Measurements from ENCODE around the gene ASB14.
"Not testable (repeated sequence)": the region's sequence is repeated elsewhere in the genome, so short reads cannot be mapped to it uniquely, and the experiment has no call there.

Gene ASB14

GRCh38 chr3:57331078-57331610, 38.7 kb upstream of the ASB14 start:
- Histone ChIP-seq H3K9me3 (ENCODE audit: control insufficient read depth, insufficient read depth, low read length) (no peaks in the 10 kb centered on the region), H3K79me2 (ENCODE audit: control insufficient read depth, low read length) (no peaks in the 10 kb centered on the region), H3K36me3 (ENCODE audit: control insufficient read depth, low read length) (no peaks in the 10 kb centered on the region), H3K4me2 (ENCODE audit: low read length) (no peak overlapping the region), H3K27ac (ENCODE audit: low read depth, low read length) (no peak overlapping the region), H3K4me1 (ENCODE audit: control insufficient read depth, low read length) (no peaks in the 10 kb centered on the region), H3K4me3 (ENCODE audit: low read length) (no peak overlapping the region), H3K27me3 (ENCODE audit: control insufficient read depth, low read length) (peaks cover 9% of the 10 kb centered on the region), H3K9me2 (replicated peaks; ENCODE audit: control insufficient read depth, low read length) (no peaks in the 10 kb centered on the region), H3F3A (ENCODE audit: control insufficient read depth, insufficient read depth) (no peaks in the 10 kb centered on the region), H4K20me1 (ENCODE audit: control insufficient read depth, insufficient read depth, low read depth, low read length) (no peaks in the 10 kb centered on the region)
- TF ChIP-seq CTCF (IDR thresholded peaks at IDR 0.05; ENCODE audit: low read depth, low read length, poor library complexity, severe bottlenecking), result no peak
- no peak for TF ChIP-seq EZH2phosphoT487 (IDR thresholded peaks at IDR 0.05; ENCODE audit: borderline replicate concordance, low read length)

- not testable (repeated sequence) for H3K4me1 ChIP-seq (ENCODE audit: control insufficient read depth, low read length); H3K9me2 ChIP-seq (replicated peaks; ENCODE audit: control insufficient read depth, low read length); H3K27ac ChIP-seq (ENCODE audit: low read depth, low read length); H3K9me3 ChIP-seq (ENCODE audit: control insufficient read depth, insufficient read depth, low read length); H4K20me1 ChIP-seq (ENCODE audit: control insufficient read depth, insufficient read depth, low read depth, low read length); H3K4me3 ChIP-seq (ENCODE audit: low read length); H3K4me2 ChIP-seq (ENCODE audit: low read length); H3K27me3 ChIP-seq (ENCODE audit: control insufficient read depth, low read length); H3K36me3 ChIP-seq (ENCODE audit: control insufficient read depth, low read length); H3K79me2 ChIP-seq (ENCODE audit: control insufficient read depth, low read length); H3F3A ChIP-seq (ENCODE audit: control insufficient read depth, insufficient read depth)
Measured at GRCh38 chr3:57326498-57326897, 34.0 kb upstream of the ASB14 start.

GRCh38 chr3:57314204-57314603, 21.7 kb upstream of the ASB14 start:
- Histone ChIP-seq H3K4me1 (ENCODE audit: control insufficient read depth, low read length) (no peaks in the 10 kb centered on the region), H3K27ac (ENCODE audit: low read depth, low read length) (no peak overlapping the region), H3K79me2 (ENCODE audit: control insufficient read depth, low read length) (no peaks in the 10 kb centered on the region), H3K4me3 (ENCODE audit: low read length) (no peak overlapping the region), H3K27me3 (ENCODE audit: control insufficient read depth, low read length) (peaks cover 11% of the 10 kb centered on the region; the same call in 1 of the 2 replicates), H3K4me2 (ENCODE audit: low read length) (no peak overlapping the region), H3K36me3 (ENCODE audit: control insufficient read depth, low read length) (no peaks in the 10 kb centered on the region), H3K9me3 (ENCODE audit: control insufficient read depth, insufficient read depth, low read length) (peaks cover 8% of the 10 kb centered on the region), H3F3A (ENCODE audit: control insufficient read depth, insufficient read depth) (no peaks in the 10 kb centered on the region), H4K20me1 (ENCODE audit: control insufficient read depth, insufficient read depth, low read depth, low read length) (no peaks in the 10 kb centered on the region), H3K9me2 (replicated peaks; ENCODE audit: control insufficient read depth, low read length) (no peaks in the 10 kb centered on the region)
- TF ChIP-seq CTCF (IDR thresholded peaks at IDR 0.05; ENCODE audit: low read depth, low read length, poor library complexity, severe bottlenecking) (no peak), EZH2phosphoT487 (IDR thresholded peaks at IDR 0.05; ENCODE audit: borderline replicate concordance, low read length) (no peak)

- TF ChIP-seq CTCF (IDR thresholded peaks at IDR 0.05; ENCODE audit: low read depth, low read length, poor library complexity, severe bottlenecking) (no peak), EZH2phosphoT487 (IDR thresholded peaks at IDR 0.05; ENCODE audit: borderline replicate concordance, low read length) (no peak)
- Histone ChIP-seq H3K9me3 (ENCODE audit: control insufficient read depth, insufficient read depth, low read length) (no peaks in the 10 kb centered on the region), H3K36me3 (ENCODE audit: control insufficient read depth, low read length) (no peaks in the 10 kb centered on the region), H3K9me2 (replicated peaks; ENCODE audit: control insufficient read depth, low read length) (no peaks in the 10 kb centered on the region), H3K4me1 (ENCODE audit: control insufficient read depth, low read length) (no peaks in the 10 kb centered on the region), H3K27me3 (ENCODE audit: control insufficient read depth, low read length) (peaks cover 11% of the 10 kb centered on the region; the same call in 1 of the 2 replicates), H3F3A (ENCODE audit: control insufficient read depth, insufficient read depth) (no peaks in the 10 kb centered on the region), H3K4me3 (ENCODE audit: low read length) (no peak overlapping the region), H3K27ac (ENCODE audit: low read depth, low read length) (no peak overlapping the region), H3K4me2 (ENCODE audit: low read length) (no peak overlapping the region), H3K79me2 (ENCODE audit: control insufficient read depth, low read length) (no peaks in the 10 kb centered on the region), H4K20me1 (ENCODE audit: control insufficient read depth, insufficient read depth, low read depth, low read length) (no peaks in the 10 kb centered on the region)
Measured at GRCh38 chr3:57309769-57310360, 17.4 kb upstream of the ASB14 start.

GRCh38 chr3:57303520-57303919, 11.0 kb upstream of the ASB14 start:
- H3K79me2 ChIP-seq (ENCODE audit: control insufficient read depth, low read length); H3K4me2 ChIP-seq (ENCODE audit: low read length); H3K27me3 ChIP-seq (ENCODE audit: control insufficient read depth, low read length); H3K4me1 ChIP-seq (ENCODE audit: control insufficient read depth, low read length); H3K9me2 ChIP-seq (replicated peaks; ENCODE audit: control insufficient read depth, low read length); H4K20me1 ChIP-seq (ENCODE audit: control insufficient read depth, insufficient read depth, low read depth, low read length); H3K36me3 ChIP-seq (ENCODE audit: control insufficient read depth, low read length); H3F3A ChIP-seq (ENCODE audit: control insufficient read depth, insufficient read depth); H3K4me3 ChIP-seq (ENCODE audit: low read length); H3K27ac ChIP-seq (ENCODE audit: low read depth, low read length); H3K9me3 ChIP-seq (ENCODE audit: control insufficient read depth, insufficient read depth, low read length): not testable (repeated sequence)

Data from DOHH2 (cell line).